WTC11 (cell line): Measurements from ENCODE around the gene FAM221B.

Experiments
- TF ChIP-seq, protein P1 (sequence below): fragments of 200-600 bp; IDR thresholded peaks from 2 replicates; pipeline ENCODE4 v1.8.0; 2022; ENCODE audit warnings: antibody characterized with exemption
- TF ChIP-seq, protein P2 (sequence below): sonication (generic); formaldehyde crosslinking; IDR thresholded peaks from 2 replicates; pipeline ENCODE4 v1.8.0; 2022; ENCODE audit warnings: mild to moderate bottlenecking, missing genetic modification reagents
- TF ChIP-seq, protein P3 (sequence below): sonication (generic); formaldehyde crosslinking; IDR thresholded peaks from 2 replicates; pipeline ENCODE4 v1.8.0; 2022; ENCODE audit warnings: mild to moderate bottlenecking, missing genetic modification reagents

DNA sequence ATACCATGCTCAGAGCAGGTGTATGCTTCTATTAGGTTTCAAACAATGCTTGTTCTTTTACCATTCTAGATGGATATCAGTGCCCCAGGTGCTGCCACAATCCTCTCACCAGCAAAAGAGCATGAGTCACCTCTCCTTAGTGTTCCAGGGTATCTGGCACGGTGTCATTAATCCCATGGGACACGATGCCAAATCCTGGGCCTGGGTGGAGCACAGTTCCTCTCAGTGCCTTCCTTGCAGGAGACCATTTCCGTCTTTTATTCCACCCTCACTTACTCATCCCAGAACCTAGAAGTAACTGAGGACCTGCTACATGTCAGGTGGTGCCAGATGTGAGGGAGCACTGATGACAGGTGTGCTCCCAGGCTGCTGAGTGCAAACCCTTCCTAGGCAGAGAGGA lies 43.0 kb upstream of the FAM221B start:
- TF ChIP-seq, protein P1, sequence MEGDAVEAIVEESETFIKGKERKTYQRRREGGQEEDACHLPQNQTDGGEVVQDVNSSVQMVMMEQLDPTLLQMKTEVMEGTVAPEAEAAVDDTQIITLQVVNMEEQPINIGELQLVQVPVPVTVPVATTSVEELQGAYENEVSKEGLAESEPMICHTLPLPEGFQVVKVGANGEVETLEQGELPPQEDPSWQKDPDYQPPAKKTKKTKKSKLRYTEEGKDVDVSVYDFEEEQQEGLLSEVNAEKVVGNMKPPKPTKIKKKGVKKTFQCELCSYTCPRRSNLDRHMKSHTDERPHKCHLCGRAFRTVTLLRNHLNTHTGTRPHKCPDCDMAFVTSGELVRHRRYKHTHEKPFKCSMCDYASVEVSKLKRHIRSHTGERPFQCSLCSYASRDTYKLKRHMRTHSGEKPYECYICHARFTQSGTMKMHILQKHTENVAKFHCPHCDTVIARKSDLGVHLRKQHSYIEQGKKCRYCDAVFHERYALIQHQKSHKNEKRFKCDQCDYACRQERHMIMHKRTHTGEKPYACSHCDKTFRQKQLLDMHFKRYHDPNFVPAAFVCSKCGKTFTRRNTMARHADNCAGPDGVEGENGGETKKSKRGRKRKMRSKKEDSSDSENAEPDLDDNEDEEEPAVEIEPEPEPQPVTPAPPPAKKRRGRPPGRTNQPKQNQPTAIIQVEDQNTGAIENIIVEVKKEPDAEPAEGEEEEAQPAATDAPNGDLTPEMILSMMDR, result no peak
- TF ChIP-seq, protein P2, sequence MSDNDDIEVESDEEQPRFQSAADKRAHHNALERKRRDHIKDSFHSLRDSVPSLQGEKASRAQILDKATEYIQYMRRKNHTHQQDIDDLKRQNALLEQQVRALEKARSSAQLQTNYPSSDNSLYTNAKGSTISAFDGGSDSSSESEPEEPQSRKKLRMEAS (CRISPR knock-in tag), result no peak
- TF ChIP-seq, protein P3, sequence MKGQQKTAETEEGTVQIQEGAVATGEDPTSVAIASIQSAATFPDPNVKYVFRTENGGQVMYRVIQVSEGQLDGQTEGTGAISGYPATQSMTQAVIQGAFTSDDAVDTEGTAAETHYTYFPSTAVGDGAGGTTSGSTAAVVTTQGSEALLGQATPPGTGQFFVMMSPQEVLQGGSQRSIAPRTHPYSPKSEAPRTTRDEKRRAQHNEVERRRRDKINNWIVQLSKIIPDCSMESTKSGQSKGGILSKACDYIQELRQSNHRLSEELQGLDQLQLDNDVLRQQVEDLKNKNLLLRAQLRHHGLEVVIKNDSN, result no peak
